Measurements from ENCODE around the gene CASS4.
A peak's percentile ranks its signal among the peaks of the same experiment; 100 is the strongest.
"Not testable (repeated sequence)": the region's sequence is repeated elsewhere in the genome, so short reads cannot be mapped to it uniquely, and the experiment has no call there.

The CASS4 gene

GRCh38 chr20:56385130-56385529, 26.9 kb upstream of the CASS4 start:
- Mint-ChIP-seq H3K27ac (no peak overlapping the region), H3K9me3 (no peaks in the 10 kb centered on the region), H3K4me1 (peaks cover 0 to 6% of the 10 kb centered on the region in 2 donors), H3K27me3 (no peaks in the 10 kb centered on the region), H3K4me3 (no peak overlapping the region), H3K36me3 (peaks cover 25 to 31% of the 10 kb centered on the region in 2 donors)
- DNase-seq (no peak), ATAC-seq (replicated peaks) (no peak)

- Mint-ChIP-seq H3K4me1 (peaks cover 5 to 7% of the 10 kb centered on the region in 2 donors), H3K27ac (no peak overlapping the region), H3K9me3 (no peaks in the 10 kb centered on the region), H3K27me3 (no peaks in the 10 kb centered on the region), H3K36me3 (peaks cover 23 to 32% of the 10 kb centered on the region in 2 donors), H3K4me3 (no peak overlapping the region)
- DNase-seq (no peak), ATAC-seq (replicated peaks) (no peak)
Observed at GRCh38 chr20:56386219-56386618, 25.8 kb upstream of the CASS4 start.

GRCh38 chr20:56388882-56389281, 23.2 kb upstream of the CASS4 start:
- H3K4me1 Mint-ChIP-seq: peaks cover 13 to 14% of the 10 kb centered on the region in 2 donors

GRCh38 chr20:56389807-56390206, 22.3 kb upstream of the CASS4 start:
- no peak overlapping the region for H3K27ac Mint-ChIP-seq
- DNase-seq (no peak), ATAC-seq (replicated peaks) (no peak)
- no peak overlapping the region for H3K4me3 Mint-ChIP-seq
- no peaks in the 10 kb centered on the region for H3K9me3 Mint-ChIP-seq
- H3K36me3 Mint-ChIP-seq: peaks cover 22 to 23% of the 10 kb centered on the region in 2 donors
- H3K27me3 Mint-ChIP-seq: no peaks in the 10 kb centered on the region
- peaks cover 14% of the 10 kb centered on the region in 2 donors for H3K4me1 Mint-ChIP-seq

More at GRCh38 chr20:56388882-56389281, 23.2 kb upstream of the CASS4 start:
- ATAC-seq (replicated peaks) (no peak), DNase-seq (no peak)
- H3K27me3 Mint-ChIP-seq: no peaks in the 10 kb centered on the region
- H3K27ac Mint-ChIP-seq: no peak overlapping the region
- no peaks in the 10 kb centered on the region for H3K9me3 Mint-ChIP-seq
- no peak overlapping the region for H3K4me3 Mint-ChIP-seq
- peaks cover 23 to 26% of the 10 kb centered on the region in 2 donors for H3K36me3 Mint-ChIP-seq

- not testable (repeated sequence) for ATAC-seq (replicated peaks); DNase-seq; H3K27ac Mint-ChIP-seq; H3K9me3 Mint-ChIP-seq; H3K27me3 Mint-ChIP-seq; H3K4me3 Mint-ChIP-seq
- Mint-ChIP-seq H3K36me3 (peaks cover 21 to 24% of the 10 kb centered on the region in 2 donors), H3K4me1 (peaks cover 14% of the 10 kb centered on the region in 2 donors)
Observed at GRCh38 chr20:56390396-56390795, 21.7 kb upstream of the CASS4 start.

- peaks cover 14 to 16% of the 10 kb centered on the region in 2 donors for H3K4me1 Mint-ChIP-seq
- no peak overlapping the region for H3K27ac Mint-ChIP-seq
- H3K27me3 Mint-ChIP-seq: no peaks in the 10 kb centered on the region
- DNase-seq (no peak), ATAC-seq (replicated peaks) (no peak)
- peaks cover 23 to 25% of the 10 kb centered on the region in 2 donors for H3K36me3 Mint-ChIP-seq
- H3K4me3 Mint-ChIP-seq: peak overlapping the region in 1 of 2 donors; percentile 61
- no peaks in the 10 kb centered on the region for H3K9me3 Mint-ChIP-seq
Observed at GRCh38 chr20:56391037-56391436, 21.0 kb upstream of the CASS4 start.

- Mint-ChIP-seq H3K36me3 (peaks cover 23 to 24% of the 10 kb centered on the region in 2 donors), H3K9me3 (no peaks in the 10 kb centered on the region), H3K4me3 (no peak overlapping the region), H3K27ac (no peak overlapping the region), H3K27me3 (no peaks in the 10 kb centered on the region), H3K4me1 (peaks cover 14 to 16% of the 10 kb centered on the region in 2 donors)
- DNase-seq (no peak), ATAC-seq (replicated peaks) (peak; percentile 33 to 46)
Observed at GRCh38 chr20:56391596-56392131, 20.4 kb upstream of the CASS4 start.

- H3K27me3 Mint-ChIP-seq: no peaks in the 10 kb centered on the region
- ATAC-seq (replicated peaks) (peak; percentile 95), DNase-seq (peak; percentile 100)
- peaks cover 14 to 16% of the 10 kb centered on the region in 2 donors for H3K4me1 Mint-ChIP-seq
- no peaks in the 10 kb centered on the region for H3K9me3 Mint-ChIP-seq
- no peak within 1 kb of the TSS for H3K27ac Mint-ChIP-seq
- peak within 1 kb of the TSS in 1 of 2 donors; percentile 61 for H3K4me3 Mint-ChIP-seq
- H3K36me3 Mint-ChIP-seq: peaks cover 27 to 28% of the 10 kb centered on the region in 2 donors
Observed at GRCh38 chr20:56392132-56392880, 19.8 kb upstream of the CASS4 start, which contains the start of the genes AURKA and CSTF1. TSS of gene AURKA (minus strand) at chr20:56392215. CDS start at chr20:56388197, 4,018 bp downstream. TSS of gene CSTF1 (plus strand) at chr20:56392645. CDS start at chr20:56395553, 2,908 bp downstream.

- peaks cover 27 to 30% of the 10 kb centered on the region in 2 donors for H3K36me3 Mint-ChIP-seq
Observed at GRCh38 chr20:56392881-56393482, 19.1 kb upstream of the CASS4 start.

GRCh38 chr20:56393653-56394052, 18.4 kb upstream of the CASS4 start:
- Mint-ChIP-seq H3K4me3 (no peak overlapping the region), H3K27ac (no peak overlapping the region), H3K27me3 (no peaks in the 10 kb centered on the region), H3K36me3 (peaks cover 27 to 33% of the 10 kb centered on the region in 2 donors), H3K9me3 (no peaks in the 10 kb centered on the region), H3K4me1 (peaks cover 14 to 16% of the 10 kb centered on the region in 2 donors)
- DNase-seq (no peak), ATAC-seq (replicated peaks) (no peak)

More at GRCh38 chr20:56392881-56393482, 19.1 kb upstream of the CASS4 start:
- no peak overlapping the region for H3K27ac Mint-ChIP-seq
- DNase-seq (no peak), ATAC-seq (replicated peaks) (no peak)
- H3K4me3 Mint-ChIP-seq: no peak overlapping the region
- no peaks in the 10 kb centered on the region for H3K27me3 Mint-ChIP-seq
- peaks cover 14 to 16% of the 10 kb centered on the region in 2 donors for H3K4me1 Mint-ChIP-seq
- no peaks in the 10 kb centered on the region for H3K9me3 Mint-ChIP-seq

GRCh38 chr20:56395166-56395565, 16.9 kb upstream of the CASS4 start:
- H3K27me3 Mint-ChIP-seq: no peaks in the 10 kb centered on the region
- no peak overlapping the region for H3K4me3 Mint-ChIP-seq
- no peaks in the 10 kb centered on the region for H3K9me3 Mint-ChIP-seq
- H3K4me1 Mint-ChIP-seq: peaks cover 16 to 18% of the 10 kb centered on the region in 2 donors
- peaks cover 21 to 25% of the 10 kb centered on the region in 2 donors for H3K36me3 Mint-ChIP-seq
- H3K27ac Mint-ChIP-seq: no peak overlapping the region
- no peak for DNase-seq
- ATAC-seq (replicated peaks): no peak

- Mint-ChIP-seq H3K4me1 (peaks cover 5% of the 10 kb centered on the region in 2 donors), H3K4me3 (no peak overlapping the region), H3K27me3 (no peaks in the 10 kb centered on the region), H3K9me3 (no peaks in the 10 kb centered on the region), H3K27ac (no peak overlapping the region), H3K36me3 (peaks cover 37 to 53% of the 10 kb centered on the region in 2 donors)
- DNase-seq (peak; percentile 10), ATAC-seq (replicated peaks) (peak in 1 of 2 donors; percentile 73)
Observed at GRCh38 chr20:56400001-56400640, 11.9 kb upstream of the CASS4 start.

GRCh38 chr20:56403465-56403864, 8.6 kb upstream of the CASS4 start:
- Mint-ChIP-seq H3K4me3 (no peak overlapping the region), H3K4me1 (peaks cover 3 to 15% of the 10 kb centered on the region in 2 donors), H3K27me3 (no peaks in the 10 kb centered on the region), H3K27ac (no peak overlapping the region), H3K36me3 (peaks cover 47 to 56% of the 10 kb centered on the region in 2 donors), H3K9me3 (no peaks in the 10 kb centered on the region)
- ATAC-seq (replicated peaks) (no peak), DNase-seq (no peak)

- Mint-ChIP-seq H3K4me1 (peaks cover 0 to 11% of the 10 kb centered on the region in 2 donors), H3K36me3 (peaks cover 50 to 60% of the 10 kb centered on the region in 2 donors)
- not testable (repeated sequence) for H3K27me3 Mint-ChIP-seq; DNase-seq; H3K27ac Mint-ChIP-seq; ATAC-seq (replicated peaks); H3K4me3 Mint-ChIP-seq; H3K9me3 Mint-ChIP-seq
Observed at GRCh38 chr20:56405356-56405755, 6.7 kb upstream of the CASS4 start.
